NCI-H82 treated with DMSO at 0.1 percent for 48 hours (cell line): ENCODE measurements around the gene GRIP2.

ENCODE experiments used
- DNase-seq: peaks from one replicate; lab custom pipeline; 2025; ENCODE audit not compliant: unreplicated experiment; lab: John Stamatoyannopoulos, UW

The GRIP2 gene

DNA sequence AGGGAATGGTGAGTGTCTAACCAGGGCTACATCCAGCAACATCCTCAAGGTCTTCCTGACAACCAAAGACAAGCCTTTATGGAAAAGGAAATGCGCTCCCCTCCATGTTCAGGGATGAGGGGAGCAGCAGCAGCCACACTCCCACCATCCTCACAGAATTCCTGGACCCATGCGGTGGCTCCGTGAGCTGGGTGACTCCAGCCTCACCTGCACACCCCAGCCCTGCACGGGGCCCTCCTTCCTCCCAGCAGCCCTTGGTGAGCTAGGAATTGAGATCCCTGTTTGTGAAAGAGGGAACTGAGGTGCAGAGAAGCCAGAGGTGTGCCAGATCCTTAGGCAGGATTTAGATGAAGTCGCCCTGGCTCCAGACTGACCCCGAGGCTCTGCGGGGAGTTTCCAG, 52.3 kb downstream of the GRIP2 start:
- no peak for DNase-seq

DNA sequence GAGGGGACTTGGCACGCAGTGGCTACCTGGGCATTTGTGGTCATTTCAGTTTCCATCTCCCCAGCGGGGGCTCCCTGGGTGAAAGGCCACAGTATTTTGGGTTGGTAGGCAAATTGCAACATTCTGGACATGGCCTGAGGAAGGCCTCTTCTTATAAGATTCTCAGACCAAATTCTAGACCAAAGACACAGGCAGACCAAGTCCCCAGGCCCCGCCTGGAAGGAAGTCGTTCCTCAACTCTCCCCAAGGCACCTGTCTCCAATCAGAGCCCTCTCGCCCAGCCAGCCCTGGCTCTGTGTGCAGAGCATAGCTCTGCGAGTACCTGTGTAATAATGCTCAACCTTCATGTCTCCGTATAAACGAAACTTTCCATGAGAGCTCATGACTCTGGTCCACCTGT, 53.1 kb downstream of the GRIP2 start:
- no peak for DNase-seq

DNA sequence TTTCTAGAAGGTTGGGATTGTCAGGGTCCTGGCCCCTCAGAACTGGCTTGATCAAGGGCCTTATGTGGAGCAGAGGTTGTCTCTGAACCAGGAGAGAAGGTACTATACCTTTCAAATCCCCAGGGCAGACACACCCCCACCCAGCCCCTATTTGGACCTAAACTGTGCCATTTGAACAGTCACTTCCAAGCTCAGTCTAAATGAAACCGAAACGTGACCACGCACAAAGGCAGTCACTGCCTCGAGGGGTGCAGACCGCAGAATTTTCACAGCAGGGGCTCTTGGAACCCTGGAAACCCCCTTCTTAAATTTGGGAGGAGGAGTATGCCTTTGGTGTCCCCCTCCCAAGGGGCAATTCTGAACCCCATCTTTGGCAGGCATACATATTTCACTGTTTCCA, 53.7 kb downstream of the GRIP2 start:
- DNase-seq, result no peak

DNA sequence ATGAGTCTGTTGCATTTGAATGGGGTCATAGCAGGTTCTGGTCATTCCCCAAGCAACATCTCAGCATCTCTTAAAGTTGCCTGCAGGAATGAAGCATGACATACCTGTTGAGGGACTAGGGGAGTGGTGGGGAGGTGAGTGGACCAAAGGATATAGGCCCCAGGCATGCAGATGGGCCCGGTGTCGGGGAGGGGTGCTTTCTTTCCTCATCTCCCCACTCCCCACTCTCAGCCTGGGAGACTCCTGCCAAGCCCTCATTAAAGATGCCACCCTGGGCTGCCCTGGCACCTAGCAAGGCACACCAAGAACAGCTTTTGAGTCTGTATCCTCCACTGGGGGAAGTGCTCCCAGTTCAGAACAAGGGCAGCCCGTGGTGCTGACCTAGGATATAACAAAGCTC, 54.2 kb downstream of the GRIP2 start:
- DNase-seq, result no peak

DNA sequence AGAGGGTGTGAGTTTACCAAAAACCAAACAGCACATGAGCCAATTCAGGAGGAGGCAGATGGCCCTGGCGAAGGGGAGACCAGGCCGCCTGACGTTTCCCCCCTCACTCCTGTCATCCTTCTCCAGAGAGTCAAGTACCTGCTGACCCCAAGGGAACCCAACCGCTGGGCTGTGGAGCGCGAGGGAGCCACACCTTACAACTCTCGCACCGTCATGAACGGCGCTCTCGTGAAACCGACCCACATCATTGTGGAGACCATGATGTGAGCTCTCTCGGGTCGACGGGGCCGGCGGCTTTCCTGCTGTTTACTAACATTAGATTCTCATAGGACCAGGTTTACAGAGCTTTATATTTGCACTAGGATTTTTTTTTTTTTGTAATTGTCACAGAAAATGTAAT, 55.4 kb downstream of the GRIP2 start:
- no peak for DNase-seq

DNA sequence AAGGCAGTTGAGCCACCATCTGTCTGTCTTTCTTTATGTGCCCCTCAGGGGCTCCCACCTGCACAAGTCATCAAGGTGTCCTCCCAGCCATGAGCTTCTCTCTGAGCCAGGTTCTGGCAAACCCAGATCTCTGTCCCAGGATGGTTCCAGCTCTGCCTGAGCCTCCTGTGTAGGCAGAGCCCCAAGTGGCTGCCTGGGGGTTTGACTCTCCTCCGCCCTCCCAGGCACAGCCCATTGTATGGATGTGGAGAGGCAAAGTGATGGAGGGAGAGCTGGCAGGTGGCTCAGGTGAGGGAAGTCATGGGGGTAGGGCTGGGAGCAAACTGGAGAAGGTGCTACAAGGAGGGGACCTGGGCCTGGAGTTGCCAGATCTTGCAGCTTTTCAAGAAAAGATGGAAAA, 56.9 kb downstream of the GRIP2 start:
- no peak for DNase-seq

DNA sequence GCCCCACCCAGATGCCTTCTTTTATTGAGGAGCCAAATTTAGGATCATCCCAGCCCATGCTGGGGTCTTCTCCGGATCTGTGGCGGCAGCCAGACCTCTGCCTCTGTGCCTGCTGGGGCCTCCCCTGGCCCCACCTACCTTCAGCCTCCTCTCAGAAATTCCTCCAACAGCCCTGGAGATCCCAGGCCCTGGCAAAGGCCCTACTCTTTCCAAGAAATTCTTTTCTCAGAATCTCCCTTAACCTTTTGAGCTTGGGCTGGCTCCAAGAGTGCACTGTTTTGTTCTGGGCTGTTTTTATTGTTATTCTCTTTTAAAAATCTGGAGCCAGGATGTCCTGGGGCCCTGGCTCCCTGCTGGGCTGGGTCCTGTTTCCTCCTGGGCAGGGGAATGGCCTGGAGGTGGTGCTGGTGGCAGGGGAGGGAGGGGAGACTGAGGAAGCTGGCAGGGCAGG, 57.8 kb downstream of the GRIP2 start:
- DNase-seq, result no peak

DNA sequence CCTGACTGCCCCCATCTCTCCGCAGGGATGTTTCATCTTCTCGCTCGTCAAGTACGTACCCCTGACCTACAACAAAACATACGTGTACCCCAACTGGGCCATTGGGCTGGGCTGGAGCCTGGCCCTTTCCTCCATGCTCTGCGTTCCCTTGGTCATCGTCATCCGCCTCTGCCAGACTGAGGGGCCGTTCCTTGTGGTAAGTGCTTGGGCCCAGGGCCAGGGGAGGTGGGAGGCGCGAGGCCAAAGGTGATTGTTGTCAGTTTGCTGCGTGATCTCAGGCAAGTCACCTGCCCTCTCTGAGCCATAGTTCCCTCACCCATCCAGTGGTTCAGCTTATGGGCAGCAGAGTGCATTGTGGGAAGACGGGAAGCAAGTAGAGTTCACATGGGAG, 58.5 kb downstream of the GRIP2 start:
- no peak for DNase-seq

DNA sequence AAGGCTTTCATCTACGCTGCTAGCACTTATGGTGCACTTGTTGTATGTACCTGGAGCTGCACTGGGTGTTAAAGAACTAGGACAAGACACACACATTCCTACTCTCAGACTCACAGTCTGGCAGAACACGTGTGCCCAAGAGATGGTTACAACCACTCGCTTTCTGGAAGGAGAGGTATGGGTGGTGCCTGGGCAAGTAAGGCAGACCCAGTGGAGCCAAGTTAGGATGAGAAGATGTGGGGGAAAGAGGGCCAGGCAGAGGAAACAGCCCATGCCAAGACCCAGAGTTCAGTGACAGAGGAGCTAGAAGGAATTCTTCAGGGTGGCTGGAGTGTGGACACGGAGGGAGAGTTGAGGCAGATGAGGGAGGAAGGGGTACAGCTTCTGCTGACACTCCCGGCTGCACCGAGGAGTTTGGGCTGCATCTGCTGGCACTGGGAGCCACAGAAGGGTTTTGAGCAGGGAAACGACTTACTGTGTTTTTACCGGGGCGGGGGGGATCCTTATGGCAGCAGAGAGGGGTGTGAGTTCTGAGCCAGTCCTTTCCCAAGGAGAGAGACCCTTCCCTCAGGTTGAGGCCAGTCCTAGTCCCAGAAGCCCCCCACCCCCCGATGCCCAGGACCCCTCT, 59.0 kb downstream of the GRIP2 start:
- DNase-seq, result no peak

DNA sequence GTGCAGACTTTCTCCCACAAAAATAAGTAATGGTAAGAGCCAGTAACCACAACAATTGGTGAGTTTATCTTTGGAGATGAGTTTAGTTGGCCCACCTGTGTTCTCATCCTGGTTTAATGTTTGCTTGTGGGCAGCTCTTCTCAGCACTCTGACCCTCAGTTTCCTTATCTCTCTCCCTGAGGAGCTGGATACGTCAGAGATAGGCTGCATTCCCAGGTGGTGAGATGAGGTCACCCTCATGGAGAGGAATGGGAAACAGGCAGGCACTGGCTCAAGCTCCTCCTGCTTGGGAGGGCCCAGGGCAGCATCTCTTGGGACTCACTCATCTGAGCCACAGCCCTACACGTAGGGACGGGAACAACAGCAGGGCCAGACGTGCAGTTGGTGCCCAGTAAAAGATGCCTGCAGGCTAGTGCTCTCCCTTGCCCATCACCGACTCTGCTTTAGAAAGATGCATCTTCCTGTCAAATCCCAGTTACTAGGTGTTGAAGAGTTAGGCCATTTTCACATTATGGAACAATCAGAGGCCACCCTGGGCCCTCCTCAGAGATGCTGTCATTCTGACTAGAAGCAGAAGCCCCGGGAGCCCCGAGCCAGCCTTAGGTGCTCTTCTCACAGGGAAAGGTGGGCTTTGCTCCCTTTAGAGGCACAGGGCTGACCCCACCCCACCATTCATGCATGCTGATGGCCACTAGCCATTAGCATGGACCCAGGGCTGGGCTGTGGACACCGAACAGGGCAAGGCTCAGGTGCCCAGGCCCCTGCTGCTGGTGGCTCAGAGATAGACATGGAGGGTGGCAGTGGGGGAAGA, 59.7 kb downstream of the GRIP2 start:
- DNase-seq, result no peak

DNA sequence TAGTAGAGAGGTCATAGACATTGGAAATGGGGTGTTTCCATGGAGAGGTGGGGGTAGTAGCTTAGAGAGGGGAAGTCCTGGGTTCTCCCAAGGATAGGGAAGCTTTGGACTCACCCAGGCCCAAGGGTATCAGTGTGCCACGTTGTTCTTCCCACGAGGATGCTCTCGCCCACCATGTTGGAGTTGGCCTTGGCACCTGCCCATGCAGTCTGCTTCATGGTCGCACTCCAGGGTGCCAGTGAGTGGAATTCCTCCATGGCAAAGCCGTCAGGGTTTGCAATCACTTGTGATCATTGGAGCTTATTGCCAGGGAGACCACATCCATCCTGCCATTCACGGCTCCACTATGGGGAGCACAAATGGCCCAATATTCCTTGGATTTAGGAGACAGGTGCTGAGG, 60.6 kb downstream of the GRIP2 start:
- no peak for DNase-seq

DNA sequence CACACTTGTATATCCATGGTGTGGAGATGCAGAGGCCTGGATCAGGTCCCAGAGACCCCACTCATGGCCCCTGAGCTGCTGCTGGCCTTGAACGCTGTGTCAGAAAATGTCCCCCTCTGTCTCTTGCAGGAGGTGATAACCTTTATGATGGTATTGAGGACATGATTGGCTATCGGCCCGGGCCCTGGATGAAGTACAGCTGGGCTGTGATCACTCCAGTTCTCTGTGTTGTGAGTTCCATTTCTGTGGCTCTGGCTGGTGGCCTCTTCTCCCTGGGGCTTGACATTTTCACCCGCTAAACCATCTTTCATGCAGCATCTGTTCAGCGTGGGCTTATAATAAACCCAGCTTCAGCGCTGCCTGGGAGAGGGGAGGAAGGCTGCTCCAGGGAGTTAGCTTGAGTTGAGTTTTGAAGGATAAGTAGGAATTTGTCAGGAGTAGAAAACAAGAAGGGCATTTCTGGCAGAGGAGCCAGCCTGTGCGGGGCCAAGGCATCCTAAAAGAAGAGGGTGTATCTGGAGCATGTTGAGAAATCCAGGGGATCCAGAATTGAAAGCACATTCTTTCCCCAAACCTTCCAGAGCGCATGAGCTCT, 61.1 kb downstream of the GRIP2 start:
- no peak for DNase-seq

DNA sequence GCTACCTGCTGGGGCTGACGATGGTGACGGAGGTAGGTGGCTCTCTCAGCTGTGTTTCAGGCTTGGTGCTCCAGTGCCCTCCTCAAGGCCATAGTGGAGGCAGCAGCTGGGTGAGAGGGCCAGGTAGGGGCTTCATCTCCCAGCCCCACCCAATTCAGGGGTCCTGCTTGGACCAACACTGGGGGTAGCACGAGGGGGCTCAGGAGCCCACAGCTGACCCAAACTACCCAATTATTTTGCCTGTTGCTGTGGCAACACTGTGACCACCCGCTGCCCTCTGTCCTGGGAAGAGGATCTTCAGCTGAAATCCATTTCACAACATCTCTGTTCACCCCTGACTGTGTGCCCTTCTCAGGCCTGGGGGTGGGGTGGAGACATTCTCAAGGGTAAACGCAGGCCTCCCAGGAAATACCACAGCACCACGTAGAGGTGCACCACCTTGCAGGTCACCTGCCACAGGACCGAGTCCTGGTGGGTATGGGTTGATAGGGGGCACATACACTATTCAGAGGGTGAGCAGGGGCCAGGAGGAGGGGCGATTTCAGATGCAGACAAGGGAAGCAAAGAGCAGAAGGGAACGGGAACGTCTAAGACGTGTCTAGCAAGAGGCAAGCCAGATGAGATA, 62.7 kb downstream of the GRIP2 start:
- DNase-seq, result no peak

DNA sequence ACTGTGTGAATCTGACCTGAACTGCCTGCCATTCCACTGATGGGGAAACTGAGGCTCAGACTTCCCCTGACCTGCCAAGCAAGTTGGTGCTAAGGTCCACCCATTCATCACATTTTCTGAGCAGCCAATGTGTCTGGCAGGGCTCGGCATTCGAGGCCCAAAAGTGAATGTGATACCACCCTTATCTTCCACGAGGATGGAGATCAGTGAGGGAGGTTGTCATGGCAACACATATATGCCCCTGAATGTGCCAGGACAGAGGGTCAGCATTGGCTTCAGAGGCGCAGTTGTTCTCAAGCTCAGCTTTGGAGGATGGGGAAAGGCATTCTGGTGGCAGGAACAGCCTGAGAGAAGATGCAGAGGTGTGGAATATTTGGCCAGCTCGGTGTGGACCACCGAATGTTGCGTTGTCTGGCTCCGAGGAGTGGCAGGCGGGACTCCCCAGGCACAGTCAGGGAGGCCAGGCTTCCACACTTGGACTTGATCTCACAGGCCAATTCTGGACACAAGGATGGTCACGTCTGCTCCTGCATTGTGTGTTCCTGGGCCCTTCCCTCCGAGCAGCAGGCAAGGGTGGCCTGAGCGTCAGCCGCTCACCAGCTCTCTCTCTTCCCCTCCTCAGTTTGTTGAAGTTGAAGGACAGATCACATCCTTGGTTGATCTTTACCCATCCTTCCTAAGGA, 63.4 kb downstream of the GRIP2 start:
- DNase-seq, result no peak

DNA sequence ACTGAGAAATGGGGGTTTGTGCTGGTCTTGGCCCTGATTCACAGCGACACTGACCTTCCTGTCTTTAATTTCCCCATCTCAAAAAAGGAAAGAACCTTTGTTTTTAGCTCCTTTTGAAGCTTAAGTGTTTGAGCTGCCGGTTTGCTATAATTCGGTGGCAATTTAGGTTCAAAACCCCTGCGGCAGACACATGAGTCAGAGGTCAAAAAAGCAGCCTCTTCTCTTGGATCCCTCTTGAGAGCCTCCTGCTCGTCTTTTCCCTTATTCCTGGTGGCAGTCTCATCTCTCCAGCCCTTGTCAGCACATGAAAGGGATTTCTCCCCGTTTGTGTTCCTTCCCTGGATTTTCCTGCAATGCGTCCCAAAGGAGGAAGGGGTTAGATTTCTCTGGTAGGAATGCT, 64.5 kb downstream of the GRIP2 start:
- no peak for DNase-seq

DNA sequence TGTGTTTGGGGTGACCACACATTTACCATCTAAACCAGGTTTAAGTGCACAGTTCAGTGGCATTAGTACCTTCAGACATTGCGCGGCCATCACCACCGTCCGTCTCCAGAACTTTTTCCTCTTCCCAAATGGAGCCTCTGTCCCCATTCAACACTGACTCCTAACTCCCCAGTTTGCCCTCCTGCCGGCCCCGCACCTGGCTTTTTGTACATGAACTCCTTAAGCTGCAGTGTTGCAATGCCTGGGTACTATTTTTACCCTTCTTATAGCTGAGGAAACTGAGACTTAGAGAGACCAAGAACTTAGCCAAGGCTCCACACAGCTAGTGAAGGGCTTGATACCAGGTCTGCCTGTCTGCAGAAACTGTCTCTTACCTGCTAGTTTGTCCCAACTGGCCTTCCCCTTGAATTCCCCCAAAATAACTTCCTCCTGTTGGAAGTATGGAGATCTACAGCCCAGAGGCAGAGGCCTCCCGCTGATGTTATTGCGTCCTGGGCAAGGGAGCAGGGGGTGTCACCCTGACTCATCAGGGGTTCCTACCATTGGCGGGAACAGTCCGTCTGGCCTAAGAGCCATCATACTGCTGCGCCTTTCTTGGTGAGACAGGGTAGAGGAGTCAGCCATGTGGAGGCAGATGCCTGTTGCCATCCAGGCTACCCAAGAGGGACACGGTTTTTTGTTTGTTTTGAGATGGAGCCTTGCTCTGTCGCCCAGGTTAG, 65.6 kb downstream of the GRIP2 start:
- DNase-seq, result no peak

DNA sequence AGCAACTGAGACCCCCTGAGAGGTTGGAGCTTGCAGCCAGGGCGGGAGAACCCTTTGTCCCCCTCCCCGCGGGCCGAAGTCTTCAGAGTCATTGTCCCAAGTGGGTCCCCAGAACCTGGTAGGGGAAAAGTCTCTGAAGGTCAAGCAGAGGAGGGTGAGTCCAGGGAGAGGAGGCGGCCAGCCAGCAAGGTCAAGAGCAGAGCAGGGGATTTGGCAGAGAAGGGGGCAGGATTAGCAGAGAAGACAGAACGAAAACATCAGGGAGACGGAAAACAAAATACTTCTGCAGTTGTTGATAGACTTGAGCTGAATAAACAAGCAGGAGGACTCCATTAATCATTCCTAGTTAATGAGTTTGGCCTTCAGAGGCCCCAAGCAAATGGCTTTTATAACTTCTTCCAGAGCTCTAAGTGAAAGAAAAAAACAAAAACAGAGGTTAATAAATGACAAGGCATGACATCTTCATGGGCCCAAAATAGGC, 66.7 kb downstream of the GRIP2 start:
- DNase-seq, result no peak

DNA sequence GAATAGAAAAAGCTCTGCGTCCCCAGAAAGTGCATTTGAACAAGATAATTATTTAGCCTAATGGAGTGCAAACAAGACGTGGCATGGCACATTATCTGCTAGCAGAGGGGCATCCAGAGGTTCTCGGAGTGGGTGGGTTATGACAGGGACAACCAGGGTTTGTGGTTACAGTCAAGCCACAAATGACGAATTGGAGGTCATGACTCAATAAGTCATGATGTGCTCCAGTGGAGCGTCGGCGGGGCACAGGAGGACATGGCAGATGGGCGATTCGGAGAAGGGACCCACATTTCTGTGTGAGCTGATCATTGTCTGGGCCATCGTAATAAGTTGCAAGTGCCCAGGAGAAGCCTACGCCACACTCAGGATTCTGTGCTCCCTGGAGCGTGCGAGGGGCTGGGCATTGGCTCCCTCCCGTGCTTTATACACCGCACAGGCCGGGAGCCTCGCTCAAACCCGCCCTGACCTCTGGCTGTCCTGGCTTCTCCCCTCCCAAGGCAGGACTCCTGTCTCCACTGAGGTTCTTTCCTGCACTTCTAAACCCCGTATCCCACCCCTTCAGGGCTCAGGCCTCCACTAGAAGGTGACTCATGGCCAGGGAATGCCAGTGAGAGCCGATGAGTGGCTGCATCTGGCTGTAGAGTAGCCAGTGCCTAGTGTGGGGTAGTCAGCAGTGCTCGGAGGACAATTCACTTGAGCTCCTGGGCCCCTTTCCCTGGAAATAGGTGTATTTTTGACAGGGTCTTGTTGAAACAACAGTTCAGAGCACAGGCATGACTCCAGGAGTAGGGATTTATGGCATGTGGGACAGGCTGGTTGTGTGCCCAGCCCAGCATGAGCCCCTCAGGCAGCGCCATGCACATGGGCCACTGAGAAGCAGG, 67.4 kb downstream of the GRIP2 start:
- DNase-seq, result no peak

DNA sequence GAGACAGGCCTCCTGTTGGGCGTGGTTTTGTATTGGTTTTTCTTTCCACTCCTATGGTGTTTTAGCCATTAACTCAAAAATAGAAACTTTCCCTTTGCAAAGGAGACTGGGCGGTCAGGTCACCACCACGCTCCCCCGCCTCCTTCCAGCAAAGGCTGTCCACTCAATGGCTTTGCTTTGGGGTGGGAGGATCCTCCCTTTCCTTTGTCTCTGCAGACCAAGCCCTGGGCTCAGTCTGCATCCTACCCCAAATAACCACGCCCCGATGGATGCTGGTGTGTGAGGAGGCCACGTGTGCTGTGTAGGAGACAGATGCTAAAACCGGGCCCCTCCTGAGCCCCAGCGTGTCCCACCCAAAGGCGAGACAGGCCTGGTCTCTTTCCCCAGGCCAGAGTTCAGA, 68.5 kb downstream of the GRIP2 start:
- no peak for DNase-seq

DNA sequence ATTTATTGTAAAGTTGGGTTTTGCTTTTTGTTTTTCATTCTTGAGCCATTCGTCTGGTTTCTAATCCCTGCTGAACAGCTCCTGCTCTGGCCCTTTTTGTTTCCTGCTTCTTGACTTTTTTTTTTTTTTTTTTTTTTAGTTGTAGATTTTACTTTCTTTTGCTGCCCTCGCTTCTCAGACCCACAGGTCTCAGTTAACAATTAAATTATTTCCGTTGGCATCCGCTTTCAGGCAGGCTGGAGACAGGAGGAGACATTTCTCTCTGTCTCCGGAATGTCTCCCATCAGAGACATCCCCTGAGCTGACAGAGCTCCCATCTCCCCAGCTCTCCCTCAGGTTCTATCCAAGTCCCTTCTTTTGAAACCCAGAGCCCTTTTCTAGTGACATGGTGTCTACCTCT, 69.1 kb downstream of the GRIP2 start:
- no peak for DNase-seq
